ENCODE results near the gene DYNLT2. TPM values are rescaled to one million over a fixed set of nuclear protein-coding genes. Genes with fewer than 3 reads are reported as not detected.

Gene DYNLT2
- total RNA-seq, 1 donor from 2014 or later: 2.9 TPM

DNA sequence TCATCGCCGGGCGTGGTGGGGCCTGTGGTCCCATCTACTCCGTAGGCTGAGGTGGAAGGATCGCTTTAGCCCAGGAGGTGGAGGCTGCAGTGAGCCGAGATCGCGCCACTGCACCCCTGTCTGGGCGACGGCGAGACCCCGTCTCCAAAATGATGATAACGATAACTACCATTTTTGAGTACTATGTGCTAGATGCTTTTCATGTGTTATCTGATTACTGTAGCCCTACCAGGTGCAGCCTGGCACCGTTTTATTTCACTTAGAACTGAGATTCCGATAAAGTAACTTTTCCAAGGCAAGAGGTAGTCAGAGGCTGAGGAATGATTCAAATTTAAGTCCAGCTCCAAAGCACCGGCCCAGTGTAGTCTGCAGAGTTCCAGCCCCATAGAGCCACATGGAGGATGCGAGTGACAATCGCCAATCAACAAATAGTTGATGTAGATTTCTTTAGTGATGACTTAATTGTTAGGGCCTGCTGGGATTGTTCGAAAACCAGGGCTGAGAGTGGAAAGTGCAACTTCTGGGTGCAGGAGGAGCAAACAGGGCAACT is 777 bp upstream of the DYNLT2 start:
- intact Hi-C loops (cut with DNase I): no loop called here
- no peak for DNase-seq (ENCODE audit: low spot score)
- ATAC-seq: no peak

DNA sequence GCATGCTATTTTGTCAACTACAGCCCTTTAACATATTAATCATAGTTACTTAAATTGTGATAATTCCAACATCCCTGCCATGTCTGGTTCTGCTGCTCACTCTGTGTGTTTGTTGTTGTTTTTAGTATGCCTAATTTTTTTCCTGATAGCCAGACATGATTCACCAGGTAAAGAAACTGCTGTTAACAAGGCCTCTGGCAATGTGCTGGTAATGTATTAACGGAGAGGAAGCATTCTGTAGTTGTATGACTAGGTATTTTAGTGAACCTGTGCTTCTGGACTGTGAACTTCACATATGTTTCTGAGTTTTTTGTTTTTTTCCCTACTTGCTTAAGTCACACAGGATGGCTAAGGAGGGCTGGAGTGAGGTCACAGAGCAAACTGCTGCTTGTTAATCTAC is 4.8 kb downstream of the DYNLT2 start:
- no peak for DNase-seq (ENCODE audit: low spot score)
- intact Hi-C loops (cut with DNase I): no loop called here

DNA sequence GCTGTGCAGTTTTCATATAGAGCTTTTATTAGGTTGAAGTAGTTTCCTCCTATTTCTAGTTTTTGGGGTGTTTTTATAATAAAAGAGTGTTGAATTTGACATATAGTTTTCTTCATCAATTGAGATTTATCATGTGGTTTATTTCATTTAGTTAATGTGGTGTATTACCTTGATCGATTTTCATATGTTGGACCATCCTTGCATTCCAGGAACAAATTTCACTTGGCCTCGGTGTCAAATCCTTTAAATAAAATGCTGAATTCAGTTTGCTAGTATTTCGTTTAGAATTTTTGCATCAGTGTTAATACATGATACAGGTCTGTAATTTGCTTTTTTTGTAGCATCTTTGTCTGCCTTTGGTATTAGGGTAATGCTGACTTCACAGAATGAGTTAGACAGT is 6.0 kb downstream of the DYNLT2 start:
- intact Hi-C loops (cut with DNase I): no loop called here
- ATAC-seq: no peak
- DNase-seq (ENCODE audit: low spot score): no peak

More for the DNA sequence above, 4.8 kb downstream of the DYNLT2 start:
- no peak for ATAC-seq

DNA sequence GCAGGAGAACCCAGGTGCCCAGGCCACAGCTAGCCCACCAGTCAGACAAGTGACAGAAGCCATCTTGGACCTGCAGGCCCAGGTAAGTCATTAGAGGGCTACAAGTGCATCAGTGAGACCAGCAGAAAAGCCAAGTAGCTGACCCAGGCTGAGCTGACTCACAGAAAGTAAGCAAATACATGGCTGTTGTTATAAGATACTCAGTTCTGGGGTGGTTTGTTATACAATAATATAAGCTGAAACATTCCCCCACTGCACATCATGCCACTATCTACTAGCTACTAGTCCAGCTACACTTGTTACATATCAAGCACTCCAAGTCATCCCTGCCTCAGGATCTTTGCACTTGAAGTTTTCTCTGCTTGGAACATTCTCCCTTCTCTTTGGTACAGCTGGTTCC is 10.0 kb downstream of the DYNLT2 start:
- intact Hi-C loops (cut with DNase I): no loop called here
- ATAC-seq: no peak
- DNase-seq (ENCODE audit: low spot score): no peak

DNA sequence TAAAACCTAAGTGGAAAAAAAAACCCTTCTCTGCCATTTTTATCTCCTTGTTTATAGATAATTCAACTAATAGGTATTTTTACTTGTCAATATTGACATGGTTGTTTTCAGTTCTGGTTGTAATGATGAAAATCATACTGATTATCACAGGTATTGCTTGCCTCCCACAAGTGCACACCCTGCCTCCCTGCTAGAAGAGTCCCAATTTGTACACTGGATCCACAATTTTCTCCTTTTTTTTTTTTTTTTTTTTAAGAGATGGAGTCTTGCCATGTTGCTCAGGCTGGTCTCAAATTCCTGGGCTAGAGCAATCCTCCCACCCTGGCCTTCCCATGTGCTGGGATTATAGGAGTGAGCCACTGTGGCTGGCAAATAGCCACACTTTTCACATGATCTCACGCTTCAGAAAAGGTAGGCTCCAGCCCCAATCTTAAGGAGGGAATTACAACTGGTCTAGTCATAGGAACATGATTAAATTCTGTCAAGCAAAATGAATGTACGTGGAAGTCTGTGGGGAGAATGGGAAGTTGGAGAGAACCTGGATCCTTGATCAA is 12.3 kb downstream of the DYNLT2 start:
- no peak for ATAC-seq

DNA sequence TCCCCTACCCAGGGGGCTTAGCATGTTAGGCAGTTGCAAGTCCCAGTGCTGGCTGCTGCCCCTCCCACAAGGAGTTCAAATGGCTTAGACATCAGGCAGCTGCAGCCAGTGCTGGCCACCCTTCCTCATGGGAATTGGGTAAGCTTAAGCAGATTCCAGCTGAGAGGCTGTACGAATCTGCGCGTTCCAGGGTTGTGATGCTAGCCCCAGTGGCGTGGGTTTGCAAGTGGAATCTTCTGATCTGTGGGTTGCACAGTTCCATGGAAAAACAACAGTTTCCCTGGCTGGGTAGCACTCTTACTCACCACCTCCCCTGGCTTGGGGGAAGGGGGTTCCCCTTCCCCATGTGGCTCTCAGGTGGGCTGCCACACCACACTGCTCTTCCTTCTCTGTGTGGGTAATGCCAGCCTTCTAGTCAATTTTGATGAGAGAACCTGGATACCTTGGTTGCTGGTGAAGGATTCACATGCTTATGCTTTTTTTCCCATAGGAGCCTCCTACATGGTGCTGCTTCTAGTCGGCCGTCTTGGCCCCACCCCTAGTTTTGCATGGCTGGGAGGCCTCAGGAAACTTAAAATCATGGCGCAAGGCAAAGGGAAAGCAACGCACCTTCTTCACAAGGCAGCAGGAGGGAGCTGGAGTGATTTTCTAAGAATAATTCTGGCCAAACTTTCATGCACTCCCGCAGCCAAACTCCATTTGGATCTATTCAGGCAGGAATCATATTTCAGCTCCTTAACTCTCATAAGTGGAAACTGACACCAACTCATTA is 13.0 kb downstream of the DYNLT2 start:
- intact Hi-C loops (cut with DNase I): no loop called here
- DNase-seq (ENCODE audit: low spot score) (no peak), ATAC-seq (peak; percentile 32)

More for the DNA sequence above, 12.3 kb downstream of the DYNLT2 start:
- intact Hi-C loops (cut with DNase I): no loop called here
- DNase-seq (ENCODE audit: low spot score): no peak

DNA sequence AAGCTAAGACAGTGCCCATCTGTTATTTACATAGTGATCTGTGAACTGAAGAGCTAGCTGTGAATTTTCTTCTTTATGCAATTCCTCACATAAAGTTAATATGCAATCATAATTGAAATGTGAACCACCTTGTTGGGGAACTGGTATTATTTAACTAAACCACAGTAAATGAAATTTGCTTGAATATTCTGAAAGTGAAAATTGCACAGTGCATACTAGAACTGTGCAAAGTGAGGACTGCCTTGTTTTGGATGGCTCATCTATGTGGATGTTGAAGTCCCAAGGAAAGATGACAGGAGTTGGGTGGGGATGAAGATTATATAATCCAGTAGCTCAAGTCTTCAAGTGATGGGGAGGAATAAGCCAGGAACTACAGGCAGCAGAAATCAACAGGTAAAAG is 21.4 kb downstream of the DYNLT2 start:
- no peak for DNase-seq (ENCODE audit: low spot score)
- intact Hi-C loops (cut with DNase I): no loop called here
- ATAC-seq: no peak

DNA sequence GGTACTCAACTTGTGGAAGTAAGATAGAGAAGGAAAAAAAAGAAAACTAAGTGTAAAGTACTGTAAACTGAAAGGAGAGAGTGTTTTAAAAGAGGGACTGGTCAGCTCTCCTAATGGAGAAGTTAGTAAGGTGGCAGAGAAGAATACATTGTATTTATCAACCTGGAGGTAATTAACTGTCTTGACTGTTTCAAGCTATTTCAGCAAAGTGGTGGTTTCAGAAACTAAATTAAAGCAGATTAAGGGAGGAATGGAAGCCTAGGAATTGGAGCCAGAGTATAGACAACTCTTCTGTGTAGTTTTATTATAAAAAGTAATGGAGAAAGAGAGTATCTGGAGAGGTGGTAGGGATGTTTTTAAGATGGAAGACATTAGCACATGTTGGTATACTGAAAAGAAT is 24.4 kb downstream of the DYNLT2 start:
- intact Hi-C loops (cut with DNase I): no loop called here
- ATAC-seq (no peak), DNase-seq (ENCODE audit: low spot score) (no peak)

DNA sequence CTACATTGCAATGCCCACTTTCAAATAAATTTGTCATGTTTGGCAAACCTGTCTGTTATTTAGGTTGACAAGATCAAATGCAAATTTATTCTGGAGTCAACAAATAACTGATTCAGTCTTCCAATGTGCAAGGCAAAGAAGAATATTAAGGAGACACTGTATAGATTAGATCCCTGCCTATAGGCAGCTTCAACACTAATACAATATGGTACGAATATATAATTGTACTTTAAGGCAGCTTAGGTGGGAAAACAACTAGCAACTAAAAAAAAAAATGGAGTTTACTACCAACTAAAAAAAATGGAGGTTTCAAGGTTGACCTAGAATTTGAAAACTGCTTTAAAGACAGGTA is 25.3 kb downstream of the DYNLT2 start:
- ATAC-seq (no peak), DNase-seq (ENCODE audit: low spot score) (no peak)
- intact Hi-C loops (cut with DNase I): no loop called here

DNA sequence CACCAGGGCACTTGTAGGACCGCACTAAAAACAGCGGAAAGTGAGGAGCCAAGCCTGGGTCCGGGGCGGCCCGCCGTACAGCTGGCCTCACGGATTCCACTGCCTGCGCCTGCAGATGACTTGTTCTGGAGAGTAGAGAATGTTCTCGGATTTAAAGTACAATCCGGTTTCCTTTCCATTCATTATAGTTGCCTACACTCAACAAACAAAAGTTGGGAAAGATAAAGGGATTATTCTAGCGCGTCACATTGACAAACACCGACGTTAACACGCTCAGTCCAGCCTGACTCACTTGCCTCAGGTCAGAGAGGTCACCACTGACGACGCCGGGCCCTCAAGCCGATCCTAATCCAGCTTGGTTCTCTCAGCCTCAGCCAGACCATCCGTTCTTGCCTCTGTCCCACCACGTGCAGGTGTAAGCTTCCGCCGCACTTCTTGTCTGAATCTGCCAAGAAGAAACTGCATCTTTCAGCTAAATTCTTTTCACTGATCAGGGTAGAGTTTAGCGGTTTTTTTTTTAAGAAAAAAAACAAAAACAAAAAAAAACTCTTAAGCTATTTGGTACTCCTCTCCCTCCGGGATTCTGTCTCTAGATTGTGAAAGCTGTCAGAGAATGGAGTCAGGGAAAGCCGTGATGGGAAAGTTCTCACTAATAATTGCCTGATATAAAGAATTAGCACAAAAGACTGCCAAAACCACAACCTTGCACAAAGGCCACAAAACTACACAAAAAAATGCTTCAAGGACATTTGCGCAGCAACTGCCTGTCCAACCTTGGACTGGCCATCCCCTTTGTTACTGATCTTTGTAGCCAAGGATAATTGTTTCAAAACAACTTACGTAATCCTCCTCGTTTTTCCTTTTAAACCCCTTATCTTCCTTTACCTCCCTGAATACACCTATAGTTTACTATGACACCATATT is 26.0 kb downstream of the DYNLT2 start:
- DNase-seq (ENCODE audit: low spot score) (peak; percentile 78), ATAC-seq (peak; percentile 81)
- intact Hi-C loops (cut with DNase I): no loop called here

DNA sequence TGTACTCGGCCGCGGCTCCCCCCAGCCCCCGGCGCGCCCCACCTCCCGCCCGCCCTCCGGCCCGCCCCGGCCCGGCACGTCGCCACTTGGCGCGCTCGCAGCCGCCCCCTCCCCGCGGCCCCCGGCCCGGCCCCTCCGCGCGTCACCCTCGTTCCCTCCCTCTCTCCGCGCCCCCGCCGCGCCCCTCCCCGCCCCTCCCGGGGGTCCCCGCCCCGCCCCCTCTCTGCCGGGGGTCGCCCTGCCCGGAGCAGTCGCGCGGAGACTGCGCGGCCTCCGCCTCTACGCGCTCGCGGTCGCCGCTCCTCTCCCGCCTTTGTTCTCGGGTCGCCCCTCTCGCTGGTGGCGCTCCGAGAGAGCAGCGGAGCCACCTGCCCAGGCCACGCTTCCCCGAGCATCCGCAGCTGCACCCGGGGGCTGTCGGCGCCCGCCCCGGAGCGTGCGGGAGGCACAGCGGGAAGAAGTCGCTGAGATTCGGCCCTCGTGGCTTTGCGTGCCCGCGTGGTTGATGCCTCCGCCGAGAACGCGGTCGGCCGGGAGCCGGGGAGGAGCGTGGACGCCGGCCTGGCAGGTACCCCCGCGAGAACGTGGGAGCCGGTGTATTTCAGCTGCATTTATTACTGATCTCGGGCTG is 26.8 kb downstream of the DYNLT2 start, which contains the start of gene PHF10:
TSS of gene PHF10 (minus strand) at position 7 of the 631 bp plus-strand sequence. CDS start 569 bp downstream, outside the sequence.
- intact Hi-C loops (cut with DNase I): no loop called here
- ATAC-seq (peak; percentile 45), DNase-seq (ENCODE audit: low spot score) (peak; percentile 75)

DNA sequence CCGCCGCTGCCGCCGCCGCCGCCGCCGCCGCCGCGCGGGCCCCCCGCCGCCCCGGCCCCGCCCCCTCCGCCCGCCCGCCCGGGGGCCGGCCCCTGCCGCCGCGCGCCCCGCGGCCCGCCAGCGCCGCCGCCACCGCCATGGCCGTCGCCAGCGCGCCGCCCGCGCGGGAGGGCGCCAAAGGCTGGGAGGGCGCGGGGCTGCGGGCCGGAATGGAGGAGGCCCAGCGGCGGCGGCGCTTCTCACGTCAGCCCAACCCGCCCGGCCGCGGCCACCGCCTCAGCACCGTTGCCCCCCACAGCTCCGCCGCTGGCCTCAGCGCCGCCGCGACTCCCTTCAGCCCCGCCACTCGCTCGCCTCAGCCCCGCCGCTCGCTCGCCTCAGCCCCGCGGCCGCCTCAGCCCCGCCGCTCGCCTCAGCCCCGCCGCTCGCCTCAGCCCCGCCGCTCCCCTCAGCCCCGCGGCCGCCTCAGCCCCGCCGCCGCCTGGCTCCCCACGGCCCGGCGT is 27.3 kb downstream of the DYNLT2 start:
- intact Hi-C loops (cut with DNase I): no loop called here
- DNase-seq (ENCODE audit: low spot score) (peak; percentile 66), ATAC-seq (no peak)

DNA sequence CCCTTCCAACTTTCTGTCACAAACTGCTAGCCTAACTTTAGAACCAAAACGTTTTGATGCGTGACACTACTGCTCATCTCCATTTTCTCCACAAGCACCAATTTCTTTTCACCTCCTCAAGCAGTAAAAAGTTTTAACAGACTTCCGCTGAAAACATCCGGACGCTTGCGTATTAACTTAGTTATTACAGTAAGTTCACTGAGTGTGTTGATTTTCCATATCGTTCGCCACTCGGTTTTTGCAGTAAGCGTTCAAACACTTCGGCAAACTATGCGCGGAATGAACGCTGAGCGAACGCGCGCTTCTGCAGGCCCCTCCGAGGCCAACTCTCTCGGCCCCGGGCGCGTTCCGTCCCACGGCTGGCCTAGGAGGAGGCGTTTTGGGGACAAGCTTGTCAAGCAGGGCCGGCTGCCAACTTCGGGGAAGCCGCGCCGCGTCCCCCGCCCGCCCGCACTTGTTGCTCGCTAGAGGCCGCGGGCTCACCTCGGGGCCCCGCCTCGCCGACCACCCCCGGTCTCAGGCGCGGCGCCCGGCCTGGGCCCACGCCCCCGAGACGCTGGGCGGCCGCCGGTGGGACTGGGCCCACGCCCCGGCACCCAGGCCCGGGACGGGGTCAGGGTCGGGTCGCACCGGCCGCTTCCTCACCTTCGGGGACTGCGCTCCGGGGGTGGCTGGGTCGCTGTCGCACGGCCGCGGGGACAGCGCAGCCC is 28.0 kb downstream of the DYNLT2 start:
- intact Hi-C loops (cut with DNase I): no loop called here

DNA sequence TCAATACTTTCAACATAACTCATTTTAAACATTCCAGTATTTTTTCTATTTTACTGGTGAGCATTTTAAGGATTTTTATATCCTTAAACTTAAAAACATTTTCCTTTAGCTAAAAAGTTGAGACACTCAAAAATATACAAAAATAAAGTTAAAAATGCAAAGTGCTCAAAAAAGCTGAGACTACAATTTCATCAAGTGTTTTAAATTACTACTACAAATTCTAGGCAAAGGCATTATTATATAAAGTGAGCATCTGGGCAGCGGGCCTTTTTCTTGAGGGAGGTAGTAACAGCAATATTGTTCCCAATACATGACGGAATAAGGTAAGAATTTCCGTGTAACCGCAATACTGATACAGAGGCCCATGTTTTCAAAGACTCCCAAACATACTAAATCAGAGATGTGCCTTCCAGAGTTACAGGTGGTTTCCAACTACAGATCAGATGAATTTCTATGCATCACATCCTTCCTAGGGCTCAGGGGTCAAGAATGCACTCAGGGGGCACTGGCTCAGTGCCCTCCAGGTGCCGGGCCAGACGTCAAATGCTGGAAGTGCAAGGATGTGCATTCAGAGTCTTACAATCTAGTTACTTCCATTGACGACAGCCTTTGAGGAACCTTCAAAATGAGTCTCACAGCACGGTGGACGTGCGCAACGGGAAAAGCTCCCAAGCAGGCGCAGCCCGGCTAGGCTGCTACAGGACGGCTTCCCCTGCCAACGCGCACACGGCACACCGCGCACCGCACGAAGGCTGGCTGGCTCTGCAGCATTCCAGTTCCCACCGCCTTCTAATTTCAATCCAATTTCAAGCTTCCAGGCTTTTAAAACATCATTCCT is 28.8 kb downstream of the DYNLT2 start:
- DNase-seq (ENCODE audit: low spot score) (no peak), ATAC-seq (peak; percentile 72)
- intact Hi-C loops (cut with DNase I): no loop called here

More for the DNA sequence above, 28.0 kb downstream of the DYNLT2 start:
- ATAC-seq: peak; percentile 69
- DNase-seq (ENCODE audit: low spot score): peak; percentile 86

DNA sequence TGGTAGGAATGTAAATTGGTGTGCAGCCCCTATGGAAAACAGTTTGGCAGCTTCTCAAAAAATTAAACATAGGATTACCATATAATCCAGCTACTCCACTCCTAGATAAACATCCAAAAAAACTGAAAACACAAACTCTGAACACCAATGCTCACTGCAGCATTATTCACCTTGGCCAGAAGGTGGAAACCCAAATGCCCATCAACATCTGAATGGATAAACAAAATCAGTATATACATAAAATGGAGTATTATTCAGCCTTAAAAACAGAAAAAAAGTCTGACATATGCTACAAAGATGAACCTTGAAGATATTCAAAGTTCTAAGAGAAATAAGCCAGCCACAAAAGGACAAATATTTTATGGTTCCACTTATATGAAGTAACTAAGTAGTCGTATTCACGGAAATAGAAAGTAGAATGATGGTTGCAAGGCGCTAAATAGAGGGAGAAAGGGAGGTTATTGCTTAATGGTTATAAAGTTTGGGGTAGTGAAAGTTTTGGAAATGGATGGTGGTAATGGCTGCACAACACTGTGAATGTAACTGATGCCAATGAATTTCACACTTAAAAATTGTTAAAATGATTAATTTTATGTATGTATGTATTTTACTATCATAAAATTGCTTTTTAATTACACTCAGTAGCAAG is 31.0 kb downstream of the DYNLT2 start:
- no peak for ATAC-seq
- intact Hi-C loops (cut with DNase I): no loop called here
- no peak for DNase-seq (ENCODE audit: low spot score)

DNA sequence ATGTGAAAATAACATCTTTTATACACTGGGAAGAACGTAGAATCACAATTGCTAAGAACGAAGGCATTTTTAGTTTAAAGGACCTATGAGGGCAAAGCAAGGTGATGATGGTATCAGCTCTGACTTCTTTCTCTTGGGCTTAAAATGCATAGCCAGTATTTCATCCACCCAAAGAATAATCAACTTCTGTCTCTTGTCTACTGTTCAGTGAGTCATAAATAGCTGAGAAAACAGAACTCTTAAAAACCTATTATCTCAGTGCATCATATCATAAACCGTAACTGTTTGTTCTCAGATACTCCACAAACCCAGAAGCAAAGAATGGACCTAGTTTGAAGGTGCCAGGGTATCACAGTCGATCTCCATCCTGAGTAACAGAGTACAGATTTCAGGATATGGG is 32.3 kb downstream of the DYNLT2 start:
- no peak for ATAC-seq
- no peak for DNase-seq (ENCODE audit: low spot score)

DNA sequence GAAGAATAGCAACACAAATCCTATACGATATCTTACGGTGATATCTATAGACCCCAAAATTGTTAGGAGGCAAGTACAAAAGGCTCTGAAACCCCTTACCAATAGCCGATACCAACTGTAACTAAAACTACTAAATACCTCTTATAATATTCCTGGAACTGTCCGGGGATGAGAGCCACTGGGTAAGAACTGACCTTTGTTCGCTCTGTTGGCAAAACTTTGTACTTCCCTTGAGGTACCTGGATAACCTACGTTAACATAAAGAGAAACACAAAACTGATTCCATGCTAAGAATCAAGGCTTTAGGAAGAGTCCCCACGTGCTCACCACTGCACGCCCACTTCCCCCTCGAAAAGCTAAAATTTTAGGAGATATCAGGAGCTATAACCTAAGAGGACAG is 36.8 kb downstream of the DYNLT2 start:
- ATAC-seq (no peak), DNase-seq (ENCODE audit: low spot score) (no peak)
- intact Hi-C loops (cut with DNase I): no loop called here

More for the DNA sequence above, 32.3 kb downstream of the DYNLT2 start:
- intact Hi-C loops (cut with DNase I): no loop called here
